ENCODE results near the gene SIDT1.
A peak's percentile ranks its signal among the peaks of the same experiment; 100 is the strongest.

Gene SIDT1

DNA sequence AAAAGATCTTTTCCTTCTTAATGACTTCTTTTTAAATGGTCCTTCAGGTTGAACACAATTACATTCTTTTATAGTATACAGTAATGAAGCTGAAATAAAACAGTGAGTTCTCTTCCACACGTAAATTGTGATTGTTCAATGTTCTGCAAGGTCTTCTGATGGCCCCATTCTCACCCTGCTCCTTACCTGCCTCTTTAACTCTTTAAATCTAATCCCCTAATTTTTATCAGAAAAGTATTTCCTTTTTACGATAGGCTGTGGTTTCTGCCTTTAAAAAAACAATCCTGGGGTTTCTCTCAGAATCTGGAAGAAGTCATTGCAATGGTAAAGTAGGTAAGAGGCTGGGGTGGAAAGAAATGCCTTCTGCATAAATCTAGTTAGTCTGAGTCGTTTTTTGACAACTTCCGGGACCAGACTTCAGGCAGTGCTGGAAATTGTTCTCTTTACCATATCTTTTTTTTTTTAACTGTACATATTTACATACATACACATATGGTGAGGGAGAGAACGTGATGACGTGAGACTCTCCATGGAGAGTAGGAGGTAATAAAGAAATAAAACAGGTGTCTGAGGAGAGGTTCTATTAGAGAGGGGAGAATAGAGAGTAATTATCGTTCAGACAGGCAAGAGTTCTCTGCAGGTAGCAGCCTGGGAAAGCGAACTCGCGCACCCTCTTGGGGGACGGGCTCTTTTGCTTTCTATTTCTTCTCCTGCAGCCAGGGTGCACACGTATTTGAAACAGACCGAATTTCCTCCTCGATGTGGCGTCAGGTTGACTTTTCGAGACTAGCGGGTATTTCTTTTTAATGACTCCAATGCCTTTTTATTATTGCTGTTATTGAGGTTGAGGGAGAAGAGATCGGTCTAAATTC, at the start of gene SIDT1:
Gene SIDT1 (plus strand): TSS at position 730 of the 872 bp plus-strand sequence. CDS start 467 bp downstream, outside the sequence.
- no peaks in the 10 kb centered on the region for H3K36me3 ChIP-seq (ENCODE audit: control insufficient read depth in 5 of 5, insufficient read depth in 5 of 5, low read length in 5 of 5)
- peaks cover 9 to 28% (median 14%) of the 10 kb centered on the region in 5 donors for H3K27me3 ChIP-seq (ENCODE audit: control insufficient read depth in 5 of 5, insufficient read depth in 4 of 5, low read length in 5 of 5)
- H3K4me3 ChIP-seq (ENCODE audit: low read depth in 1 of 5, low read length in 5 of 5), result peak within 1 kb of the TSS; percentile 69 to 85 (median 76)
- H3K9ac ChIP-seq (ENCODE audit: low read length in 5 of 5), result peak within 1 kb of the TSS; percentile 10 to 68 (median 55)
- H3K4me1 ChIP-seq (ENCODE audit: control insufficient read depth in 5 of 5, insufficient read depth in 5 of 5, low read length in 5 of 5), result peaks cover 2 to 20% (median 18%) of the 10 kb centered on the region in 5 donors
- H3K27ac ChIP-seq (ENCODE audit: low read depth, low read length), result no peak within 1 kb of the TSS
- no peaks in the 10 kb centered on the region for H3K9me3 ChIP-seq (ENCODE audit: control insufficient read depth in 5 of 5, low read length in 5 of 5)

DNA sequence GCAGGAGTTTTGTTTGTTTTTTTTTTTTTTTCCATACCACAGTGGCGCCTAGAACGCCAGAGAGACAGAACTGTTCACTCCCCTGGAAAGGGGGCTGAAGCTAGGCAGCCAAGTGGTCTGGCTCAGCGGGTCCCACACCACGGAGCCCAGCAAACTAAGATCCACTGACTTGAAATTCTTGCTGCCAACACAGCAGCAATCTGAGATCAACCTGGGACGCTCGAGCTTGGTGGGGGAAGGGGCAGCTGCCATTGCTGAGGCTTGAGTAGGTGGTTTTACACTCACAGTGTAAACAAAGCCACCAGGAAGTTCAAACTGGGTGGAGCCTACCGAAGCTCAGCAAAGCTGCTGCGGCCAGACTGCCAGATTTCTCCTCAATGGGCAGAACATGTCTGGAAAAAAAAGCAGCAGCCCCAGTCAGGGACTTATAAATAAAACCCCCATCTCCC, 47.2 kb upstream of the SIDT1 start:
- Histone ChIP-seq H3K27ac (ENCODE audit: low read depth, low read length) (no peak overlapping the region), H3K9ac (ENCODE audit: low read length in 5 of 5) (no peak overlapping the region), H3K27me3 (ENCODE audit: control insufficient read depth in 5 of 5, insufficient read depth in 4 of 5, low read length in 5 of 5) (no peaks in the 10 kb centered on the region), H3K9me3 (ENCODE audit: control insufficient read depth in 5 of 5, low read length in 5 of 5) (no peaks in the 10 kb centered on the region), H3K4me3 (ENCODE audit: low read depth in 1 of 5, low read length in 5 of 5) (no peak overlapping the region), H3K36me3 (ENCODE audit: control insufficient read depth in 5 of 5, insufficient read depth in 5 of 5, low read length in 5 of 5) (peaks cover 2 to 14% (median 8%) of the 10 kb centered on the region in 5 donors), H3K4me1 (ENCODE audit: control insufficient read depth in 5 of 5, insufficient read depth in 5 of 5, low read length in 5 of 5) (no peaks in the 10 kb centered on the region)

DNA sequence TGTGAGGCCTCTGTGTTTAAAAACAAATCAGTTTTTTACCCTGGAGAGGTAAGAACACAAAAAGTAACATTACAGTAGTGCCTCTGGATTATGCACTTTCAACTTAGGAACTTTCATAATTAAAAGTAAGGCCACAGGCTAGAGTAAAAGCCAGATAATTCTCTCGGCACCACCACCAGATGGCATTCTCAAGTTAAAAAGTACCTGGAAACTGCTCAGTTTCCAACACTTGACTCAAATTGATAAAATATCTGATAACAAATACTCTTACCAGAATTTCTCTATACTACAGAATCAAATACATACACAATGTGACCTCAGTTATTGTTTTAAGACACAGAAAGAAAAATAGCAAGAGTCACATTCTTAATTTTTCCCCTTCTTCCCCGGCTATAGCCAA, 37.3 kb upstream of the SIDT1 start:
- no peaks in the 10 kb centered on the region for H3K9me3 ChIP-seq (ENCODE audit: control insufficient read depth in 5 of 5, low read length in 5 of 5)
- H3K36me3 ChIP-seq (ENCODE audit: control insufficient read depth in 5 of 5, insufficient read depth in 5 of 5, low read length in 5 of 5), result peaks cover 8 to 18% (median 10%) of the 10 kb centered on the region in 5 donors
- no peak overlapping the region for H3K27ac ChIP-seq (ENCODE audit: low read depth, low read length)
- peaks cover 0 to 3% (median 0%) of the 10 kb centered on the region in 5 donors for H3K4me1 ChIP-seq (ENCODE audit: control insufficient read depth in 5 of 5, insufficient read depth in 5 of 5, low read length in 5 of 5)
- H3K27me3 ChIP-seq (ENCODE audit: control insufficient read depth in 5 of 5, insufficient read depth in 4 of 5, low read length in 5 of 5), result no peaks in the 10 kb centered on the region
- H3K9ac ChIP-seq (ENCODE audit: low read length in 5 of 5), result no peak overlapping the region
- no peak overlapping the region for H3K4me3 ChIP-seq (ENCODE audit: low read depth in 1 of 5, low read length in 5 of 5)

DNA sequence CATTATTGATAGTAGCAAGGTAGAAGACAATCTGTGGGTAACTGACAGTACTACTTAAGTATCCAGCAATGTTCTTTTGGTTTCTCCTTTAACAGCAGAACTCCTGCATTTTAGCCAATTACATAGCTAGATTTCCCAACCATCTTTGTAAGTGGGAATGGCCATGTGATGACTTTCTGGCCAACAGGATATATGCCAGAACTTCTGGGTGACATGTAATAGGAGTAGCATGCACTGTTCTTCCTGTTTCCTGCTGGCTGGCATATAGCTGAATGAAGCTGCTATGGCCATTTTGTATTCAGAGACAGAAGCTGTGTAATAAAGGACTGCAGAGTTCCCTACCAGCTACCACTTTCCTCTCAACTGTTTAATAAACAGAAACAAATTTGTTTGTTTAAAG, 35.4 kb upstream of the SIDT1 start:
- no peaks in the 10 kb centered on the region for H3K9me3 ChIP-seq (ENCODE audit: control insufficient read depth in 5 of 5, low read length in 5 of 5)
- H3K36me3 ChIP-seq (ENCODE audit: control insufficient read depth in 5 of 5, insufficient read depth in 5 of 5, low read length in 5 of 5), result peaks cover 8 to 18% (median 10%) of the 10 kb centered on the region in 5 donors
- H3K4me3 ChIP-seq (ENCODE audit: low read depth in 1 of 5, low read length in 5 of 5), result no peak overlapping the region

DNA sequence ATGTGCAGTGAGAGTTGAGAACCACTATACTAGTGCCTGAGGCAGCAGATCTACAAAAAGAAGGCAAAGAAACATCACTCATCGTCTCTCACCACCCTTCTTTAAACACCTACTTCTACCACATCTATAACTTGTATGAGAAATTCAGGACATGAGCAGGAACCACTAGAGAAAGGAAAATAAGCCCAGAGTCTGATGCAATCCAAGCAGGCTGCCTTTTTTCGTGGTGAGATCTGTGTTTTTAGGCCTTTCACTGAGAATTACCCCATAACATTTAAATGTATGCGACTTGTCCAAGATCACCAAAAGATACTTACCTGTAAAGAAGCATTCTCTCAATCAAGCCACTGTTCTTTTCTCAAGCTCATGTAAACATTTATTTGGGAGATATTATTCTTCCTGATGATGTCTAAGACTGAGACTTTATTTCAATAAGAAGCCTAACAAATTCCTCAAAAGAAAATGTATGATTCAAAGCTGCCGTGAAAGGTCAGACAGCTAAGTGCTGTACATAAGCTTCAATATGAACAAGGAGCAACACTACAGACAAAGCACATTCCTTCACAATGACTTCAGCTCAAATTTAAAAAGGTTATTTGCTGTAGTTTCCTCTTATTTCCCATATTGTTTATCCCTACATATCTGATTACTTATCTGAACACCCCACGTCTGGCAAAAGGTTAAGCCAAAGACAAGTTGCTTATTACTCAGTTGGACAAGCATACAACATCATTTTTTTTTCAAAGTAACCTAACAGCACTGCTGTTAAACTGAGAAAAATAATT, 33.9 kb upstream of the SIDT1 start:
- peaks cover 0 to 3% (median 0%) of the 10 kb centered on the region in 5 donors for H3K4me1 ChIP-seq (ENCODE audit: control insufficient read depth in 5 of 5, insufficient read depth in 5 of 5, low read length in 5 of 5)
- H3K9me3 ChIP-seq (ENCODE audit: control insufficient read depth in 5 of 5, low read length in 5 of 5), result no peaks in the 10 kb centered on the region
- H3K27ac ChIP-seq (ENCODE audit: low read depth, low read length), result no peak overlapping the region
- H3K36me3 ChIP-seq (ENCODE audit: control insufficient read depth in 5 of 5, insufficient read depth in 5 of 5, low read length in 5 of 5), result peaks cover 7 to 16% (median 11%) of the 10 kb centered on the region in 5 donors
- H3K9ac ChIP-seq (ENCODE audit: low read length in 5 of 5), result no peak overlapping the region
- H3K27me3 ChIP-seq (ENCODE audit: control insufficient read depth in 5 of 5, insufficient read depth in 4 of 5, low read length in 5 of 5), result no peaks in the 10 kb centered on the region
- no peak overlapping the region for H3K4me3 ChIP-seq (ENCODE audit: low read depth in 1 of 5, low read length in 5 of 5)

More for the DNA sequence above, 35.4 kb upstream of the SIDT1 start:
- Histone ChIP-seq H3K27ac (ENCODE audit: low read depth, low read length) (no peak overlapping the region), H3K9ac (ENCODE audit: low read length in 5 of 5) (no peak overlapping the region), H3K27me3 (ENCODE audit: control insufficient read depth in 5 of 5, insufficient read depth in 4 of 5, low read length in 5 of 5) (no peaks in the 10 kb centered on the region), H3K4me1 (ENCODE audit: control insufficient read depth in 5 of 5, insufficient read depth in 5 of 5, low read length in 5 of 5) (peaks cover 0 to 3% (median 0%) of the 10 kb centered on the region in 5 donors)

DNA sequence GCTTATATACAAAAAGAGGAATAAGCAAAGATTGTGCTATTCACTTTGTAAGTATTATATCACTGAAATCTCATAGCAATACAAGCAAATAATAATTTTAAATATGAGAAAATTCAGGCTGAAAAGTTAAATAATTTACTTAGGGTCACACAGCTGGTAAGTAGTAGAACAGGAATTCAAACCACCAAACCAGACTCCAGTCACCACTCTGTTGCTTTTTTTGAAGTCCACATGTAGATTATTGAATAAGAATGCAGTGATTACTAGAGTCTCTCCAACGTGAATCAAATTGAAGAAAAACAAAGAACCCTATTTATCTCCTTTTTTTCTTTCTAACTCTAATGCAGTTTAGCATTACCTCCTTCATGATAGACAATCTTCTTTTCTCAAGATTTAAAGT, 33.3 kb upstream of the SIDT1 start:
- Histone ChIP-seq H3K36me3 (ENCODE audit: control insufficient read depth in 5 of 5, insufficient read depth in 5 of 5, low read length in 5 of 5) (peaks cover 7 to 16% (median 13%) of the 10 kb centered on the region in 5 donors), H3K9me3 (ENCODE audit: control insufficient read depth in 5 of 5, low read length in 5 of 5) (no peaks in the 10 kb centered on the region), H3K4me1 (ENCODE audit: control insufficient read depth in 5 of 5, insufficient read depth in 5 of 5, low read length in 5 of 5) (peaks cover 0 to 3% (median 0%) of the 10 kb centered on the region in 5 donors), H3K9ac (ENCODE audit: low read length in 5 of 5) (no peak overlapping the region), H3K27ac (ENCODE audit: low read depth, low read length) (no peak overlapping the region), H3K27me3 (ENCODE audit: control insufficient read depth in 5 of 5, insufficient read depth in 4 of 5, low read length in 5 of 5) (no peaks in the 10 kb centered on the region), H3K4me3 (ENCODE audit: low read depth in 1 of 5, low read length in 5 of 5) (no peak overlapping the region)

DNA sequence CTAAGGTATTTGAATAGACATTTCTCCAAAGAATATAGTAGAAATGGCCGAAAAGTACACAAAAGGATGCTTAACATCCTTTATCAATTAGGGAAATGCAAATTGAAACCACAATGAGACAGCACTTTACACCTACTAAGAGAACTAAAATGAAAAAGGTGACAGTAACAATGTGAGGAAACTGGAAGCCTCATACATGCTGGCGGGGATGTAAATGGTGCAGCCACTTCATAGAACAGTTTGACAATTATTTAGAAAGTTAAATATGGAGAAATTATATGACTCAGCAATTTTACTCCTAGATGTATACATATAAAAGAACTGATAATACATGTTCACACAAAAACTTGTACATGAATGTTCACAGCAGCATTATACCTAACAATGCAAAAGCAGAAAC, 30.8 kb upstream of the SIDT1 start:
- Histone ChIP-seq H3K9ac (ENCODE audit: low read length in 5 of 5) (no peak overlapping the region), H3K27me3 (ENCODE audit: control insufficient read depth in 5 of 5, insufficient read depth in 4 of 5, low read length in 5 of 5) (no peaks in the 10 kb centered on the region), H3K4me3 (ENCODE audit: low read depth in 1 of 5, low read length in 5 of 5) (no peak overlapping the region), H3K9me3 (ENCODE audit: control insufficient read depth in 5 of 5, low read length in 5 of 5) (no peaks in the 10 kb centered on the region), H3K27ac (ENCODE audit: low read depth, low read length) (no peak overlapping the region), H3K36me3 (ENCODE audit: control insufficient read depth in 5 of 5, insufficient read depth in 5 of 5, low read length in 5 of 5) (peaks cover 12 to 28% (median 17%) of the 10 kb centered on the region in 5 donors), H3K4me1 (ENCODE audit: control insufficient read depth in 5 of 5, insufficient read depth in 5 of 5, low read length in 5 of 5) (peaks cover 0 to 3% (median 0%) of the 10 kb centered on the region in 5 donors)

DNA sequence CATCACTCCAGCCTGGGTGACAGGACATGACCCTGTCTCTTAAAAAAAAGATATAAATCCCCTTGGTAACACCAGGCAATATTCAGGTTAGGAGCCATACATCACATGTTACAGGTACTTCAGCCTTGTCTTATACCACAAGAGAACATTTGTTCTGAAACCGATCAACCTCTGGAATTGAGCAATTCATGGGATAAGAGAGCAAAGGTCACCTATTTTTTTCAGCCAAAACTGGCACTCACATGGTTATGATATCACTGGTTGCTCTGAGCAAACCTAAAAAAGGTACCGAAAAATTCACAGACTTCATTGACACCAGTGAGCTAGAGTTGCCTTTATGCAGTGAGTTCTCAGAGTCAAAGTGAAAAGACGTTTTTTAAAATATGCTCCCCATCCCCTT, 26.5 kb upstream of the SIDT1 start:
- H3K9me3 ChIP-seq (ENCODE audit: control insufficient read depth in 5 of 5, low read length in 5 of 5), result no peaks in the 10 kb centered on the region

DNA sequence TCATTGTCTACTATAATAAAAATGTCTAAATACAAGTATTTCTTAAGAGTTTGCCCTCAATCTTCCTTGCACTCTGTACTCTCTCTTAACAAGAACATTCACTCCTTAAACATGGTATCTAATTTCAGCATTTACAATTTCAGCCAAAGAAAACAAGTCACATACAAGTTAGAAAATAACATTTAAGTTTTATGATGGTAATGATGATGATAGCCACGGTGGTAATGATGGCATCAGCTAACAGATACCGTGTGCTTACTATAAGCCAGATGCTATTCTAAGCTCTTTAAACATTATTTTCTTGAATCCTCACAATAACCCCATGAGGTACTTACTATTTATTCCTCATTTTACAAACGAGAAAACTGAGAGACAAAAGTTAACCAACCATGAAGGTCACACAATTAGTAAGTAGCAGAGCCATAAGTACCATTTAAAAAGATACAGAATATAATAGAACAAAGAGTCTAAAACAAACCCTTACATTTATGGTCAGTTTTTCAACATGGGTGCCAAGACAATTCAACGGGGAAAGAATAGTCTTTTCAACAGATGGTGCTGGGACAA, 24.8 kb upstream of the SIDT1 start:
- no peak overlapping the region for H3K4me3 ChIP-seq (ENCODE audit: low read depth in 1 of 5, low read length in 5 of 5)
- H3K9ac ChIP-seq (ENCODE audit: low read length in 5 of 5), result no peak overlapping the region
- peaks cover 2 to 15% (median 9%) of the 10 kb centered on the region in 5 donors for H3K36me3 ChIP-seq (ENCODE audit: control insufficient read depth in 5 of 5, insufficient read depth in 5 of 5, low read length in 5 of 5)
- H3K27ac ChIP-seq (ENCODE audit: low read depth, low read length), result no peak overlapping the region
- no peaks in the 10 kb centered on the region for H3K4me1 ChIP-seq (ENCODE audit: control insufficient read depth in 5 of 5, insufficient read depth in 5 of 5, low read length in 5 of 5)
- no peaks in the 10 kb centered on the region for H3K27me3 ChIP-seq (ENCODE audit: control insufficient read depth in 5 of 5, insufficient read depth in 4 of 5, low read length in 5 of 5)
- no peaks in the 10 kb centered on the region for H3K9me3 ChIP-seq (ENCODE audit: control insufficient read depth in 5 of 5, low read length in 5 of 5)

More for the DNA sequence above, 26.5 kb upstream of the SIDT1 start:
- Histone ChIP-seq H3K27ac (ENCODE audit: low read depth, low read length) (no peak overlapping the region), H3K4me1 (ENCODE audit: control insufficient read depth in 5 of 5, insufficient read depth in 5 of 5, low read length in 5 of 5) (no peaks in the 10 kb centered on the region), H3K9ac (ENCODE audit: low read length in 5 of 5) (no peak overlapping the region), H3K4me3 (ENCODE audit: low read depth in 1 of 5, low read length in 5 of 5) (no peak overlapping the region), H3K27me3 (ENCODE audit: control insufficient read depth in 5 of 5, insufficient read depth in 4 of 5, low read length in 5 of 5) (no peaks in the 10 kb centered on the region), H3K36me3 (ENCODE audit: control insufficient read depth in 5 of 5, insufficient read depth in 5 of 5, low read length in 5 of 5) (peaks cover 2 to 19% (median 10%) of the 10 kb centered on the region in 5 donors)
